Body of pancreas (tissue), 4 donors: ENCODE results near the gene SCG5. TPM values are rescaled to one million over a fixed set of nuclear protein-coding genes. Genes with fewer than 3 reads are reported as not detected.

Experiments used
- ATAC-seq: fragments of 150-250 bp; one replicate; pipeline ENCODE4 v1.9.1; 2016
- DNase-seq, 4 donors: peaks; one replicate each; pipeline ENCODE4 v3.0.0-alpha.2; 2019
- H3K27ac ChIP-seq, 4 donors: fragments of 200-600 bp; sonication (generic); 1 replicate in 3 of 4; 2 replicates in 1 of 4; pipeline versions ENCODE4 v1.5.1 to v1.6.1; 2016 to 2019; ENCODE audit warnings: mild to moderate bottlenecking in 1 of 4, mixed read lengths in 1 of 4, moderate library complexity in 1 of 4
- H3K27me3 ChIP-seq, 2 donors: fragments of 200-600 bp; sonication (generic); one replicate each; pipeline ENCODE4 v1.6.0; 2016; ENCODE audit warnings: mild to moderate bottlenecking in 1 of 2
- H3K36me3 ChIP-seq, 2 donors: fragments of 200-600 bp; sonication (generic); replicated peaks in 1 of 2; 2 replicates each; pipeline ENCODE4 v1.5.1; 2016; ENCODE audit warnings: low read depth in 2 of 2; ENCODE audit not compliant: insufficient read depth in 1 of 2
- H3K4me1 ChIP-seq: fragments of 200-600 bp; sonication (generic); one replicate; pipeline ENCODE4 v1.6.0; 2016
- H3K4me3 ChIP-seq, 2 donors: fragments of 200-600 bp; sonication (generic); 1 replicate in 1 of 2; 2 replicates in 1 of 2; pipeline ENCODE4 v1.5.1; 2016 to 2019
- H3K9me3 ChIP-seq, 3 donors: fragments of 200-600 bp; sonication (generic); 1 replicate in 2 of 3; 2 replicates in 1 of 3; pipeline ENCODE4 v1.5.1; 2016
- POLR2A ChIP-seq, 3 donors: fragments of 450-650 bp; IDR thresholded peaks; one replicate each; pipeline ENCODE4 v1.6.1; 2016; ENCODE audit warnings: antibody characterized with exemption in 3 of 3, mild to moderate bottlenecking in 2 of 3
- WGBS, 2 donors: methylation state at CpG; one replicate each; pipeline ENCODE4 v1.1.5; 2017; 5-methylcytosine and 5-hydroxymethylcytosine counted together
- intact Hi-C: fragments of 100-400 bp; cut with DNase I; formaldehyde crosslinking; loops from one replicate; pipeline ENCODE4 v1.15.1; 2023
- total RNA-seq, 2 donors: library from RNA; depleted of rRNA; stranded (reverse); fragments of >200 nt; gene quantifications; one replicate each; pipeline ENCODE4 v1.1.0, GENCODE V29; 2016
- TF ChIP-seq, protein P1 (sequence below), 7 experiments: fragments of 450-650 bp in 4 of 7; fragments of 200-600 bp in 3 of 7; sonication (generic) in 3 of 7; IDR thresholded peaks; one replicate each; pipeline ENCODE4 v1.5.1; 2016 to 2019; ENCODE audit warnings: antibody characterized with exemption in 7 of 7

SCG5 gene
- total RNA-seq, 2 donors from 2014 or later = 49.4 to 50.1 TPM

DNA sequence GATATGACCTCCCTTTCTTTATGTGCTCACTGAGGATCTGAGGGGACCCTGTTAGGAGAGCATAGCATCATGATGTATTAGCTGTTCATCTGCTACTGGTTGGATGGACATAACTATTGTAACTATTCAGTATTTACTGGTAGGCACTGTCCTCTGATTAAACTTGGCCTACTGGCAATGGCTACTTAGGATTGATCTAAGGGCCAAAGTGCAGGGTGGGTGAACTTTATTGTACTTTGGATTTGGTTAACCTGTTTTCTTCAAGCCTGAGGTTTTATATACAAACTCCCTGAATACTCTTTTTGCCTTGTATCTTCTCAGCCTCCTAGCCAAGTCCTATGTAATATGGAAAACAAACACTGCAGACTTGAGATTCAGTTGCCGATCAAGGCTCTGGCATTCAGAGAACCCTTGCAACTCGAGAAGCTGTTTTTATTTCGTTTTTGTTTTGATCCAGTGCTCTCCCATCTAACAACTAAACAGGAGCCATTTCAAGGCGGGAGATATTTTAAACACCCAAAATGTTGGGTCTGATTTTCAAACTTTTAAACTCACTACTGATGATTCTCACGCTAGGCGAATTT is 91.2 kb downstream of the SCG5 start:
- Histone ChIP-seq H3K27ac (no peak overlapping the region), H3K9me3 (no peaks in the 10 kb centered on the region)
- intact Hi-C loops = no loop called here

DNA sequence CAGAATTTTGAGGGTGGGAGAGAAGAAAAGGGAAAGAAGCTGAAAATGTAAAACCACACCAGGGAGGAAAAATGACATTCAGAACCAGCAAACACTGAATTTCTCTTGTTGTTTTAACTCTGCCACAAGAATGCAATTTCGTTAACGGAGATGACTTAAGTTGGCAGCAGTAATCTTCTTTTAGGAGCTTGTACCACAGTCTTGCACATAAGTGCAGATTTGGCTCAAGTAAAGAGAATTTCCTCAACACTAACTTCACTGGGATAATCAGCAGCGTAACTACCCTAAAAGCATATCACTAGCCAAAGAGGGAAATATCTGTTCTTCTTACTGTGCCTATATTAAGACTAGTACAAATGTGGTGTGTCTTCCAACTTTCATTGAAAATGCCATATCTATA is 91.8 kb downstream of the SCG5 start:
- no peaks in the 10 kb centered on the region for H3K36me3 ChIP-seq
- intact Hi-C loops = no loop called here
- no peak for ATAC-seq
- no peaks in the 10 kb centered on the region for H3K9me3 ChIP-seq
- no peak overlapping the region for H3K27ac ChIP-seq
- TF ChIP-seq, protein P1, sequence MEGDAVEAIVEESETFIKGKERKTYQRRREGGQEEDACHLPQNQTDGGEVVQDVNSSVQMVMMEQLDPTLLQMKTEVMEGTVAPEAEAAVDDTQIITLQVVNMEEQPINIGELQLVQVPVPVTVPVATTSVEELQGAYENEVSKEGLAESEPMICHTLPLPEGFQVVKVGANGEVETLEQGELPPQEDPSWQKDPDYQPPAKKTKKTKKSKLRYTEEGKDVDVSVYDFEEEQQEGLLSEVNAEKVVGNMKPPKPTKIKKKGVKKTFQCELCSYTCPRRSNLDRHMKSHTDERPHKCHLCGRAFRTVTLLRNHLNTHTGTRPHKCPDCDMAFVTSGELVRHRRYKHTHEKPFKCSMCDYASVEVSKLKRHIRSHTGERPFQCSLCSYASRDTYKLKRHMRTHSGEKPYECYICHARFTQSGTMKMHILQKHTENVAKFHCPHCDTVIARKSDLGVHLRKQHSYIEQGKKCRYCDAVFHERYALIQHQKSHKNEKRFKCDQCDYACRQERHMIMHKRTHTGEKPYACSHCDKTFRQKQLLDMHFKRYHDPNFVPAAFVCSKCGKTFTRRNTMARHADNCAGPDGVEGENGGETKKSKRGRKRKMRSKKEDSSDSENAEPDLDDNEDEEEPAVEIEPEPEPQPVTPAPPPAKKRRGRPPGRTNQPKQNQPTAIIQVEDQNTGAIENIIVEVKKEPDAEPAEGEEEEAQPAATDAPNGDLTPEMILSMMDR (IDR thresholded peaks at IDR 0.05) = no peak
- no peak for TF ChIP-seq POLR2A (IDR thresholded peaks at IDR 0.05)
- no peaks in the 10 kb centered on the region for H3K27me3 ChIP-seq
- H3K4me3 ChIP-seq = no peak overlapping the region
- WGBS, 2 donors = 52 to 66% methylated on average over 3 of the region's 3 CpGs
- DNase-seq = no peak
- no peaks in the 10 kb centered on the region for H3K4me1 ChIP-seq

More for the DNA sequence above, 91.2 kb downstream of the SCG5 start:
- TF ChIP-seq, protein P1 (IDR thresholded peaks at IDR 0.05) = no peak
- TF ChIP-seq POLR2A (IDR thresholded peaks at IDR 0.05) = no peak
- ATAC-seq (no peak), DNase-seq (no peak)
- no peaks in the 10 kb centered on the region for H3K36me3 ChIP-seq
- H3K27me3 ChIP-seq = no peaks in the 10 kb centered on the region
- no peak overlapping the region for H3K4me3 ChIP-seq
- 74 to 82% methylated on average over 6 of the region's 6 CpGs for WGBS, 2 donors
- no peaks in the 10 kb centered on the region for H3K4me1 ChIP-seq

DNA sequence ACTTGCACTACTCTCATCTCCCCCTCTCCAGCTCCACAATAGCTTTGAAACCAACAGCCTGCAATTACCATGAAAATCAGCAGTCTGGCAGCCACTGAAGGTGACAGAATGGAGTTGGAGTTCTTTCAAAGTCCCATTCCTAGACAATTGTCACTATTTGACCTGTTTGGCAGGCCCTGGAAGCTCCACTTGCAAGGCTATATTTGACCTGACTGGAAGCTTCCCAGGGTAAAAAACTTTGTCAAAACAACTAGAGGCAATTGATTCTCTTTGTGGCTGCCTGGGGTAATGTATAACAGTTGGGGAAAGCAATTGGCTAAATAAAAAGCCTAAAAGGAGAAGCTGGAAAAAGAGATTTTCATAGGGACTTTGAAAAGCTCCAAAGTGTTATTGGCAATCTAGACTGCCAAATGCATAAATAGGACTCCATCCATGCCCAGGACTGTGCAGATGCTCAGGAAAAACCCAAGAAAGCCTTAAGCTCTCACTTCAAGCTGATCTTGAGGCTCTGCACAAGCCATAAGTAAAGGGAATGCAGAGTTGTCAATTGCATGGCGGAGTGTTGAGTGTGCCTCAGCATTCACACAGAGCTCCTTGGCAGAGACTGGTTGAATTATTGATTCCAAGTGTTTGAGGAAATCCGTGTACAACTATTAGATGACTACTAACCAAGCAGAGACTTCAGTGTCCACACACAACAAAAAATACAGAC is 94.6 kb downstream of the SCG5 start:
- H3K4me3 ChIP-seq = no peak overlapping the region
- 69 to 71% methylated on average over 2 of the region's 2 CpGs for WGBS, 2 donors
- H3K36me3 ChIP-seq = no peaks in the 10 kb centered on the region
- ATAC-seq (no peak), DNase-seq (no peak)
- no peak for TF ChIP-seq POLR2A (IDR thresholded peaks at IDR 0.05)
- TF ChIP-seq, protein P1 (IDR thresholded peaks at IDR 0.05) = no peak
- intact Hi-C loops = no loop called here
- no peaks in the 10 kb centered on the region for H3K27me3 ChIP-seq
- no peaks in the 10 kb centered on the region for H3K4me1 ChIP-seq
- no peaks in the 10 kb centered on the region for H3K9me3 ChIP-seq
- no peak overlapping the region for H3K27ac ChIP-seq

DNA sequence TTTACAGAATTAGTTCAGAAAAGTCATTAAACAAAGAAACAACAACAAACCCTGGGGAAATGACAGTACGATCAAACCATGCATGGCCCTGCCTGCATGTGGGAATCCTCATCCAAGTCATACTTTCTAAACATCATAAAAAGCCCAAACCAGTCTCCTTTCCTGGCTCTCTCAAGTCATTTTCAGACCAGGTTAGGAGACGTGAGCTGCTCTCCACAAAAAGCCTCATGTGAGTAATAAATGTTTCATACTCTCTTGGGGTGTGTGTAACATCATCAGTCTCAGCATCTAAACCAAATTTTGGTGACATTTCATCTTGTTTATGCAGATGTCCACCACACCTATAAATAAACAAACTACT is 95.2 kb downstream of the SCG5 start:
- no peak for TF ChIP-seq POLR2A (IDR thresholded peaks at IDR 0.05)
- TF ChIP-seq, protein P1 (IDR thresholded peaks at IDR 0.05) = no peak
- intact Hi-C loops = no loop called here
- WGBS, 2 donors = 84 to 90% methylated on average over 2 of the region's 2 CpGs
- Histone ChIP-seq H3K4me3 (no peak overlapping the region), H3K4me1 (no peaks in the 10 kb centered on the region), H3K27me3 (no peaks in the 10 kb centered on the region), H3K27ac (no peak overlapping the region), H3K36me3 (no peaks in the 10 kb centered on the region), H3K9me3 (no peaks in the 10 kb centered on the region)
- no peak for DNase-seq
- no peak for ATAC-seq

DNA sequence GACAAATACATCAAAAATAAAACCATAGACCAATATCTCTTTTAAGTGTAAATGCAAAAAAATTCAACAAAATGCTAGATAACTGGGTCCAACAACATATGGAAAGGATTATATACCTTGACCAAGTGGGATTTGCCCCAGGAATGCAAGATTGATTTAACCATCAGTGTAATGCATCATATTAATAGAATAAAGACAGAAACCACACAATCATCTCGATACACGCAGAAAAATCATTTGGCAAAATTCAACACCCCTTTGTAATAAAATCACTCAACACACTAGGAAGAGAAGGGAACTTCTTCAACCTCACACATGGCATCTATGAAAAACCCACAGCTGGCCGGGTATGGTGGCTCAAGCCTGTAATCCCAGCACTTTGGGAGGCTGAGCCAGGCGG is 95.8 kb downstream of the SCG5 start:
- WGBS, 2 donors = 80 to 90% methylated on average over 4 of the region's 4 CpGs
- DNase-seq = no peak
- ATAC-seq = no peak
- TF ChIP-seq, protein P1 (IDR thresholded peaks at IDR 0.05) = no peak
- TF ChIP-seq POLR2A (IDR thresholded peaks at IDR 0.05) = no peak
- Histone ChIP-seq H3K27me3 (no peaks in the 10 kb centered on the region), H3K4me3 (no peak overlapping the region), H3K27ac (no peak overlapping the region), H3K36me3 (no peaks in the 10 kb centered on the region), H3K9me3 (no peaks in the 10 kb centered on the region), H3K4me1 (no peaks in the 10 kb centered on the region)
- intact Hi-C loops = no loop called here
